C4-2B (cell line): ENCODE data around the gene CCDC120.
A peak's percentile ranks its signal among the peaks of the same experiment; 100 is the strongest.

Source experiments
- H3K27ac ChIP-seq: fragments of 450-650 bp; 2 replicates; pipeline ENCODE4 v1.5.1; 2017
- ZFX ChIP-seq: fragments of 450-650 bp; IDR thresholded peaks from 2 replicates; pipeline ENCODE4 v1.6.1; 2017
- TF ChIP-seq, protein P1 (sequence below): fragments of 450-650 bp; conservative IDR thresholded peaks from 2 replicates; pipeline ENCODE4 v1.5.1; 2017; ENCODE audit warnings: mild to moderate bottlenecking

CCDC120 gene

DNA sequence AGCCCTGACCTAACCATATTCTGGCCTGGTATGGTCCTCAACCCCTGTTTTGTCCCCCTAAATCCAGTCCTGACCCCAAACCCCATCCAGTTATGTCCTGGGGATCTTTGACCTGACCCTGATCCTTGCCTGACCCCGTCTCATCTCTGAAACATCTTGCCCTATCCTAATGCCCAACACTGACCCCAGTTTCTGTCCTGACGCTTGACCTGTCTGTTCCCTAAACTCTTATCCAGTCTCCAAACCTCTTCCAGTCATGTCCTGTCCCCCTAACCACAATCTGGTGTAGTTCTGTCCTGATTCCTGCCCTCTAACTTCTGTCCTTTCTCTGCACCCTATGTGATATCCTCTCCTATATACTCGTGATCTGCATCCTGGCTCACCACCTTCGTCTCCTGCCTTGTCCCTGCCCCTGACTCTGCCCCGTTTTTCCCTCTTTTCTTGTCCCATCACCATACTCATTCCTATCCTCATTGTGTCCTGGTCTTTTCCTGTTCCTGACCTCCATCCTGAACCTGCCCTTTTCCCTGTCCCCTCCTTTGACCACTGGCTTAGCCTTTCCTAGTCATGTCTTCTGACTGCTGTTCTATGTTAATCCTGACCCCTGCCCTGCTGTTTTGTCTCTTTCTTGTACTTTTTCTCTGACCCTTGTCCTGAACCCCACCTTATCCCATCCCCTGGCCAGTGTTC, 4.6 kb upstream of the CCDC120 start:
- no peak for TF ChIP-seq ZFX
- TF ChIP-seq, protein P1, sequence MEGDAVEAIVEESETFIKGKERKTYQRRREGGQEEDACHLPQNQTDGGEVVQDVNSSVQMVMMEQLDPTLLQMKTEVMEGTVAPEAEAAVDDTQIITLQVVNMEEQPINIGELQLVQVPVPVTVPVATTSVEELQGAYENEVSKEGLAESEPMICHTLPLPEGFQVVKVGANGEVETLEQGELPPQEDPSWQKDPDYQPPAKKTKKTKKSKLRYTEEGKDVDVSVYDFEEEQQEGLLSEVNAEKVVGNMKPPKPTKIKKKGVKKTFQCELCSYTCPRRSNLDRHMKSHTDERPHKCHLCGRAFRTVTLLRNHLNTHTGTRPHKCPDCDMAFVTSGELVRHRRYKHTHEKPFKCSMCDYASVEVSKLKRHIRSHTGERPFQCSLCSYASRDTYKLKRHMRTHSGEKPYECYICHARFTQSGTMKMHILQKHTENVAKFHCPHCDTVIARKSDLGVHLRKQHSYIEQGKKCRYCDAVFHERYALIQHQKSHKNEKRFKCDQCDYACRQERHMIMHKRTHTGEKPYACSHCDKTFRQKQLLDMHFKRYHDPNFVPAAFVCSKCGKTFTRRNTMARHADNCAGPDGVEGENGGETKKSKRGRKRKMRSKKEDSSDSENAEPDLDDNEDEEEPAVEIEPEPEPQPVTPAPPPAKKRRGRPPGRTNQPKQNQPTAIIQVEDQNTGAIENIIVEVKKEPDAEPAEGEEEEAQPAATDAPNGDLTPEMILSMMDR = no peak

DNA sequence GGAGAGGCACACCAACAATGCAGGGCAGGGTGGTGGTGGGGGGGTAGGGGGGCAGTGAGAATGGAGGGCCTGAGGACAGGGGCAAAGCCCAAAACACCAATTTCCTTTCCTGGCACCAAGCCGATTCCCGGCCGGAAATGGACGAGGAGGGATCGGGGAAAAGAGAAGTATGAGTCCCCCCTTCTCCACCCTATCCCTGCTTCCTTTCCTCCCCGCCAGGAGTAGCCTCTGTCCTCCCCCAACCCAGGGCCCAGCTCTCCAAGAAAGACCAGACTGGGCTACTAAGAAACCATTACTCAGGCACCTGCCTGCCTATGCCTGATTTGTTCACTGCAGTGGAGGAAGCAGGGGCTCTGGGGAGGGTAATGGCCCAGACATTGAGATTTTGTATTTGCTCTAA, 402 bp downstream of the CCDC120 start:
- TF ChIP-seq, protein P1 = no peak
- no peak for TF ChIP-seq ZFX

More for the DNA sequence above, 4.6 kb upstream of the CCDC120 start:
- H3K27ac ChIP-seq = peak overlapping the region; percentile 76

DNA sequence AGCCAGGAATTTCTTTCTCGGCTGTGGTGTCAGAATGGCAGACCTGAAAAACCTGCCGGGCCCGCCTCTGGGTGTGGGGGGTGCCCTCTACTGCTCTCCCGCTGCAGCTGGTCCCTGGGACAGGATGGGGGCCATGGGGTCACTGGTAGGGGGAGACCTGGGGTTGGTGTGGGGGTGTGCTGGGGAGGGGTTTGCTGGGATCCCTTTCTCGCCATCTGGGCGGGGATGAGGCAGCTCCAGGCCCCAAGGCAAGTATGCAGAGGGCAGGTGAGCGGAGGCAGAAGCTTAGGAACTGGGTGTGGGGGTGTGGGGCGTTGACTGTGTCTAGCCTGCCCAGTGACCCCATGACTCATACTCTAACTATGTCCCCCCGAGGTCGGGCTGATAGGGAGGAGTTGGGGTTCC, 884 bp downstream of the CCDC120 start:
- H3K27ac ChIP-seq = peak overlapping the region; percentile 77
- TF ChIP-seq ZFX = no peak
- TF ChIP-seq, protein P1 = no peak

More for the DNA sequence above, 402 bp downstream of the CCDC120 start:
- peak overlapping the region; percentile 77 for H3K27ac ChIP-seq

DNA sequence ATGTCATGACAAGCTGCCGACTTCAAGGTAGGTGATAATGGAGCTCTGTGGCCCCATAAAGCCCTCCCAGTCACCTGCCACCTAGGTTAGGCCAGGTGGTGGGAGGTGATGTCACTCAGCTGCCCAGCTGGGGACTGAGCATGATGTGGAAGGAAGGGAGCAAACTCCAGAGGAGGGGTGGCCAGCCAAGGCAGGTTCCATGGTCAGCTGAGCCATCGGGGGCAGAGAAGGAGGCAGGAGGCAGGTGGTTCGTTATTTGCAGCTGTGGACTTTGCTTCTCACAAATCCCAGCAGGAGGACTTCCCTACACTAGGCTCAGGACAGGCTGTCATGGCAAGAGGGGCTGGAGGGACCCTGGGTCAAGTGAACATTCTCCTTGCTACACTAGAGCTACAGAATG, 2.1 kb downstream of the CCDC120 start:
- no peak overlapping the region for H3K27ac ChIP-seq
- no peak for TF ChIP-seq ZFX
- TF ChIP-seq, protein P1 = no peak

DNA sequence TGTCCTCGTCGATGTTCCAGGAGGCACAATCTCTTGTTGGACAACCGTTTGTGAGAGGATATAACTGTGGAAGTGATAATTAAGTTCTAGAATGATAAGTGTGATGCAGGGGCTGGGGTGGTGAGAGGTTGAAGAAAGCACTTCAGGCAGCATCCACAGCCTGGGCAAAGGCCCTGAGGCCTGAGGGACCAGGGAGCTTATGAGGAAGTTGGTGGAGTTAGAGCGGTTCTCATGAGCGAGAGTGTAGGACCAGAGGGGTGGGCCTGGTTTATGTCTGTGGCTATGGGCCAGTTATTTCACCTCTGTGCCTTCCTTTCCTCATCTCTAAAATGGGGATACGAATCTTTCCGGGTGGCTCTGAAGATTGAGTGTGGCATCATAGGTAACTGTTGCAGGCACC, 2.7 kb downstream of the CCDC120 start:
- TF ChIP-seq ZFX = no peak
- TF ChIP-seq, protein P1 = no peak
- no peak overlapping the region for H3K27ac ChIP-seq

DNA sequence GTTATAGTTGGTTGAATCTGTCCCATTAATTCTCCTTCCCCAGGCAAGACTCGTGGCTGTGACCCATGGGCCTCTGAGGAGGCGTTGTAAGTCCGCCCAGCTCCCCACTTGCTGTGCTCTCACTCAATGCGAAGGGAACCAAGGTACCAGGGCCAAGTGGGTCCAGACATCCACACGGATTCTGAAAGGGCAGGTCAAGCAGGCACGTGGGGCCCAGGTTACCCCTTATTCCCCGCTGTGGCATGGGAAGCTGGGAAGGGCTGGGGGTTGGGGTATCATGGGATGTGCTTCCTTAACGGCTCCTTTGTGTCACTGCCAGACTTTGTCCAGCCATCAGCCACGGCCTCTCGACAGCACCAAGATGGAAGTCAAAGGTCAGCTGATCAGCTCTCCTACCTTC, 3.1 kb downstream of the CCDC120 start:
- no peak overlapping the region for H3K27ac ChIP-seq
- TF ChIP-seq, protein P1 = no peak
- TF ChIP-seq ZFX = no peak

DNA sequence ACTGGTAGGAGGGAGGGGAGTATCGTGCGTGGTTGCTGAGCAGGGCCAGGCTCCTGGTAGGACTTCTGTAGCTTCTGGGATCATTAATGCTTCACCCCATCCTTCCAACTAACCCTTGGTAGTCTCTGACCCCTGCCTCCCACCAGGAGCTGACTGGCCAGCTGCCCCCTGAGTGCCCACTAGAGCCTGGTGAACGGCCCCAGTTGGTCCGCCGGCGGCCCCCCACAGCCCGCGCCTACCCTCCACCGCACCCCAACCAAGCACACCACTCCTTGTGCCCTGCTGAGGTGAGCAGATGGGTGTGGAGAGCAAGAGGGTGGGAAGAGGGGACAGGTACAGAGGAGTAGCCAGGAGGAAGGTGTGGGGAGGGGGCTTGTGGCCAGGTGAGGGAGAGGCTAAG, 4.9 kb downstream of the CCDC120 start:
- TF ChIP-seq ZFX = no peak
- TF ChIP-seq, protein P1 = no peak
- H3K27ac ChIP-seq = no peak overlapping the region
